ENCODE data around the gene MCF2L2.

MCF2L2 gene

DNA sequence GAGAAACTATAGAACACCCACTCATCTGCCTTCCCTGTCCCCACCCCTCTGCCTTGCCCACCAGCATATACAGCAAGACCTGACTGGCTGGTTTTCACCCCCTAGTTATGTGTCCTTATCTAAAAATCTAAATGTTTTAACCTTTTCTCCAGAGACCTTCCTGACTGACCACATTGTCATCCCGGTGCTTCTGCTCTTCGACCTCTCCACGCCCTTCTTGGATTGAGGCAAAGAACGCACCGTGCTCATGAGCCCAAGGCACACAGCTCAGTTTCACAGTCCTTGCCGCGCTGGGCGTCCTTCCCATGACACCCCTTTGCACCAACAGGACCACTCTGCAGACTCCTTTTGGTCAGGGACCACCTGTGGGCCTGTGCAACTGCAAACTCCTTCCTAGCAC, 112.7 kb downstream of the MCF2L2 start:
- no peak for TF ChIP-seq POLR2AphosphoS5 (IDR thresholded peaks at IDR 0.05; ENCODE audit: borderline replicate concordance, low read depth, low read length)
- TF ChIP-seq FOXP2 (optimal IDR thresholded peaks at IDR 0.05; ENCODE audit: control extremely low read depth, extremely low read length, insufficient read depth): no peak
- no peak for TF ChIP-seq EZH2 (IDR thresholded peaks at IDR 0.05)
- H3K9ac ChIP-seq (ENCODE audit: insufficient read length): no peak overlapping the region
- no peaks in the 10 kb centered on the region for H3K9me3 ChIP-seq (ENCODE audit: low read depth, low read length)
- H3K27ac ChIP-seq: no peak overlapping the region
- no peak overlapping the region for H3K4me3 ChIP-seq
- no peak for DNase-seq (ENCODE audit: low read depth, low spot score)
- no peaks in the 10 kb centered on the region for H3K36me3 ChIP-seq (ENCODE audit: insufficient read depth, low read length)

- H3K36me3 ChIP-seq (ENCODE audit: insufficient read depth, low read length): no peaks in the 10 kb centered on the region
- no peaks in the 10 kb centered on the region for H3K9me3 ChIP-seq (ENCODE audit: low read depth, low read length)
- DNase-seq (ENCODE audit: low read depth, low spot score): no peak
- no peak overlapping the region for H3K27ac ChIP-seq
- no peak overlapping the region for H3K4me3 ChIP-seq
- TF ChIP-seq EZH2 (IDR thresholded peaks at IDR 0.05) (no peak), POLR2AphosphoS5 (IDR thresholded peaks at IDR 0.05; ENCODE audit: borderline replicate concordance, low read depth, low read length) (no peak), FOXP2 (optimal IDR thresholded peaks at IDR 0.05; ENCODE audit: control extremely low read depth, extremely low read length, insufficient read depth) (no peak)
- no peak overlapping the region for H3K9ac ChIP-seq (ENCODE audit: insufficient read length)
Observed at GRCh38 chr3:183313764-183314163, 114.7 kb downstream of the MCF2L2 start.

DNA sequence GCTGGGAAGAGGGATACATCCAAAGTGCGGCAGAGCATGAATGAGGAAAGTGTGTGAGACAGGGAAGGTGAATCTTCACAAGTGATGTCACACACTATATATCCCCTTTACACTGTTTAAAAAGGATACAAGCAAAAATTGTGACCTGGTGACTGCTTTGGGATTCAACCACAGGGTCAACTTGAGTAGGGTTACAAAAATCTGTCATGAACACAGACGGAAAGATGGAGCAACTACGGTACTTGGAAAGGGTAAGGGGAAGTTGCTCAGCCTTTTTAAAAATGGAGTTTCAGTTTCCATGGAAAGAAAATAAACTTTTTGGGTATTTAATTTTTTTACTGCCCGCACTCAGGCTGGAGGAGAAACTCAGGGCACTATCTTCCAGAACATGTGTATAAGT, 115.1 kb downstream of the MCF2L2 start:
- DNase-seq (ENCODE audit: low read depth, low spot score): no peak
- H3K9ac ChIP-seq (ENCODE audit: insufficient read length): no peak overlapping the region
- H3K9me3 ChIP-seq (ENCODE audit: low read depth, low read length): no peaks in the 10 kb centered on the region
- H3K27ac ChIP-seq: no peak overlapping the region
- no peak for TF ChIP-seq EZH2 (IDR thresholded peaks at IDR 0.05)
- no peaks in the 10 kb centered on the region for H3K36me3 ChIP-seq (ENCODE audit: insufficient read depth, low read length)
- H3K4me3 ChIP-seq: no peak overlapping the region

DNA sequence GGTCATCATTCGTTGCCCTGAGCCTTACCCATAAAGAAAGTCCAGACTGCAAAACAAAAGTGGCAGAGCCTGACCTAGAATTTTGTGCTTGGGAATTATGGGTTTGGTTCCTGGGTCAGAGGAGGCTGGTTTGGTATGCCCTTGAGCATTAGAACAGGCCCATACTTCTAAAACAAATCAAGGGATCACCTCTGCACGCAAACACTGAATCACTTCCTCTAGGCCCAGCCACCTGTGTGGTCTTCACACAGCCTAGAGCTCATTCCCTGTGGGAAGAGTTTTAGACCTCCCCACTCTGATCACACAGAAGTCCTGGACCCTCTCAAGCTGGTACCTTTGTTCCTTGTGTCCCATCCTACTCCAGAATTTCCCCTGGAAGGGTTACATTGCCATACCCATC, 116.0 kb downstream of the MCF2L2 start:
- no peak for TF ChIP-seq EZH2 (IDR thresholded peaks at IDR 0.05)
- TF ChIP-seq FOXP2 (optimal IDR thresholded peaks at IDR 0.05; ENCODE audit: control extremely low read depth, extremely low read length, insufficient read depth): no peak
- no peak for TF ChIP-seq POLR2AphosphoS5 (IDR thresholded peaks at IDR 0.05; ENCODE audit: borderline replicate concordance, low read depth, low read length)
- DNase-seq (ENCODE audit: low read depth, low spot score): no peak

GRCh38 chr3:183310936-183311335, 117.5 kb downstream of the MCF2L2 start:
- Histone ChIP-seq H3K27ac (no peak overlapping the region), H3K9ac (ENCODE audit: insufficient read length) (no peak overlapping the region), H3K36me3 (ENCODE audit: insufficient read depth, low read length) (no peaks in the 10 kb centered on the region), H3K9me3 (ENCODE audit: low read depth, low read length) (no peaks in the 10 kb centered on the region), H3K4me3 (no peak overlapping the region)
- no peak for DNase-seq (ENCODE audit: low read depth, low spot score)
- no peak for TF ChIP-seq POLR2AphosphoS5 (IDR thresholded peaks at IDR 0.05; ENCODE audit: borderline replicate concordance, low read depth, low read length)
- no peak for TF ChIP-seq FOXP2 (optimal IDR thresholded peaks at IDR 0.05; ENCODE audit: control extremely low read depth, extremely low read length, insufficient read depth)
- TF ChIP-seq EZH2 (IDR thresholded peaks at IDR 0.05): no peak

More for the DNA sequence above, 116.0 kb downstream of the MCF2L2 start:
- Histone ChIP-seq H3K27ac (no peak overlapping the region), H3K36me3 (ENCODE audit: insufficient read depth, low read length) (no peaks in the 10 kb centered on the region), H3K9ac (ENCODE audit: insufficient read length) (no peak overlapping the region), H3K4me3 (no peak overlapping the region), H3K9me3 (ENCODE audit: low read depth, low read length) (no peaks in the 10 kb centered on the region)

DNA sequence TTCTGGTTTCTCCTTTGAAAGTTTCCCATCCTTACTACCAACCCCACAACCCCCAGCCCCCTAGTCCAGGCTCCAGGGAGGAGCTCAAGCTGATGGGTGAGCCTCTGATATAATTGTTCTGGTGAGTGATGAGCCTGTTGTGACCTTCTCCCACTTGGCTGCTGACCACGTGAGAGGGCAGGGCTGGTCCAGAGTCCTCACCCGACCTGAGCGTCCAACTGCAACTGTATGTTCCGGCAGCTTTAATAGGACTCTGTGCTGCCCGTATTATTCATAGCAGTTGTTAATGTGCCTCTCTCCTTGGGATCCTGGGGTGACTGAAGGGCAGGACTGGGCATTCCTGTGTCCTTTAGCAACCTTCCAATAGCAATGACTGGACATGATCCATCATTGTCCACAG, 119.1 kb downstream of the MCF2L2 start:
- no peaks in the 10 kb centered on the region for H3K9me3 ChIP-seq (ENCODE audit: low read depth, low read length)
- no peak overlapping the region for H3K9ac ChIP-seq (ENCODE audit: insufficient read length)
- peak overlapping the region; percentile 18; the same call in 1 of the 2 replicates for H3K27ac ChIP-seq
- DNase-seq (ENCODE audit: low read depth, low spot score): no peak
- TF ChIP-seq FOXP2 (optimal IDR thresholded peaks at IDR 0.05; ENCODE audit: control extremely low read depth, extremely low read length, insufficient read depth) (no peak), POLR2AphosphoS5 (IDR thresholded peaks at IDR 0.05; ENCODE audit: borderline replicate concordance, low read depth, low read length) (no peak), EZH2 (IDR thresholded peaks at IDR 0.05) (no peak)
- H3K4me3 ChIP-seq: no peak overlapping the region
- no peaks in the 10 kb centered on the region for H3K36me3 ChIP-seq (ENCODE audit: insufficient read depth, low read length)

GRCh38 chr3:183308751-183309150, 119.7 kb downstream of the MCF2L2 start:
- H3K9ac ChIP-seq (ENCODE audit: insufficient read length): no peak overlapping the region
- H3K27ac ChIP-seq: peak overlapping the region; percentile 18; the same call in 1 of the 2 replicates
- DNase-seq (ENCODE audit: low read depth, low spot score): no peak
- no peaks in the 10 kb centered on the region for H3K36me3 ChIP-seq (ENCODE audit: insufficient read depth, low read length)
- H3K4me3 ChIP-seq: no peak overlapping the region
- no peak for TF ChIP-seq FOXP2 (optimal IDR thresholded peaks at IDR 0.05; ENCODE audit: control extremely low read depth, extremely low read length, insufficient read depth)
- no peak for TF ChIP-seq EZH2 (IDR thresholded peaks at IDR 0.05)
- TF ChIP-seq POLR2AphosphoS5 (IDR thresholded peaks at IDR 0.05; ENCODE audit: borderline replicate concordance, low read depth, low read length): no peak
- H3K9me3 ChIP-seq (ENCODE audit: low read depth, low read length): no peaks in the 10 kb centered on the region

- DNase-seq (ENCODE audit: low read depth, low spot score): no peak
- no peak overlapping the region for H3K9ac ChIP-seq (ENCODE audit: insufficient read length)
- H3K27ac ChIP-seq: no peak overlapping the region
- no peaks in the 10 kb centered on the region for H3K9me3 ChIP-seq (ENCODE audit: low read depth, low read length)
- no peaks in the 10 kb centered on the region for H3K36me3 ChIP-seq (ENCODE audit: insufficient read depth, low read length)
- TF ChIP-seq FOXP2 (optimal IDR thresholded peaks at IDR 0.05; ENCODE audit: control extremely low read depth, extremely low read length, insufficient read depth) (no peak), POLR2AphosphoS5 (IDR thresholded peaks at IDR 0.05; ENCODE audit: borderline replicate concordance, low read depth, low read length) (no peak), EZH2 (IDR thresholded peaks at IDR 0.05) (no peak)
- H3K4me3 ChIP-seq: no peak overlapping the region
Observed at GRCh38 chr3:183307749-183308148, 120.7 kb downstream of the MCF2L2 start.

All from SK-N-MC (cell line).